SK-N-SH (cell line): ENCODE data around the gene CBX6. TPM values are rescaled to one million over a fixed set of nuclear protein-coding genes. Genes with fewer than 3 reads are reported as not detected.

Experiments used
- CTCF ChIA-PET: fragments of 300-600, 350-600 bp; formaldehyde crosslinking; extraction: SDS; loops from one replicate; lab custom pipeline; 2021; lab: Yijun Ruan, JAX
- POLR2A ChIA-PET: fragments of 350-600 bp; sonication (Branson Sonifier 250); formaldehyde crosslinking; extraction: SDS; loops from one replicate; lab custom pipeline; 2020; ENCODE audit warnings: antibody characterized with exemption, inconsistent platforms; lab: Yijun Ruan, JAX
- DNase-seq: peaks from one replicate; pipeline ENCODE4 v3.0.0; 2012
- H2AFZ ChIP-seq: fragments of 200-600 bp; sonication (generic); 2 replicates; pipeline ENCODE4 v1.8.1; 2016; ENCODE audit warnings: antibody characterized with exemption, mild to moderate bottlenecking, low read depth
- H3F3A ChIP-seq: fragments of 200-600 bp; sonication (generic); replicated peaks from 2 replicates; pipeline ENCODE3; 2016; ENCODE audit warnings: antibody characterized with exemption, mild to moderate bottlenecking; ENCODE audit not compliant: insufficient read depth
- H3K27ac ChIP-seq, 2 experiments: fragments of 200-500 bp in 1 of 2; fragments of 200-600 bp in 1 of 2; sonication (Bioruptor generic) in 1 of 2; sonication (generic), shearing (Covaris generic) in 1 of 2; 2 replicates each; pipeline versions ENCODE4 v1.5.1 to v1.6.1; 2014 to 2016; ENCODE audit warnings: low read depth in 2 of 2, inconsistent platforms in 1 of 2, low read length in 1 of 2, mild to moderate bottlenecking in 1 of 2, mixed read lengths in 1 of 2
- H3K27me3 ChIP-seq: fragments of 200-600 bp; sonication (generic), shearing (Covaris generic); 2 replicates; pipeline ENCODE4 v1.6.1; 2016; ENCODE audit warnings: mixed run types; ENCODE audit not compliant: insufficient read depth
- H3K36me3 ChIP-seq, 2 experiments: fragments of 200-500 bp in 1 of 2; fragments of 200-600 bp in 1 of 2; sonication (Bioruptor generic) in 1 of 2; sonication (generic) in 1 of 2; replicated peaks in 1 of 2; 2 replicates each; pipeline versions ENCODE3 to v1.5.1; 2014 to 2016; ENCODE audit warnings: low read length in 1 of 2, mild to moderate bottlenecking in 1 of 2; ENCODE audit not compliant: insufficient read depth in 2 of 2, control insufficient read depth in 1 of 2
- H3K4me1 ChIP-seq, 2 experiments: fragments of 200-500 bp in 1 of 2; fragments of 200-600 bp in 1 of 2; sonication (Bioruptor generic) in 1 of 2; sonication (generic), shearing (Covaris generic) in 1 of 2; 2 replicates each; pipeline versions ENCODE4 v1.5.1 to v1.6.1; 2014 to 2016; ENCODE audit warnings: low read depth in 1 of 2, low read length in 1 of 2, mixed run types in 1 of 2; ENCODE audit not compliant: insufficient read depth in 2 of 2, control insufficient read depth in 1 of 2
- H3K4me2 ChIP-seq: fragments of 200-600 bp; sonication (generic), shearing (Covaris generic); 2 replicates; pipeline ENCODE4 v1.6.1; 2017; ENCODE audit warnings: mixed run types
- H3K4me3 ChIP-seq, 2 experiments: fragments of 200-500 bp in 1 of 2; fragments of 200-600 bp in 1 of 2; sonication (Bioruptor generic) in 1 of 2; sonication (generic), shearing (Covaris generic) in 1 of 2; 2 replicates each; pipeline versions ENCODE4 v1.5.1 to v1.8.1; 2014 to 2016; ENCODE audit warnings: low read depth in 2 of 2, inconsistent platforms in 1 of 2, low read length in 1 of 2, mild to moderate bottlenecking in 1 of 2, mixed read lengths in 1 of 2, moderate library complexity in 1 of 2
- H3K79me2 ChIP-seq: fragments of 200-600 bp; sonication (generic); 2 replicates; pipeline ENCODE4 v1.8.1; 2017; ENCODE audit warnings: mild to moderate bottlenecking; ENCODE audit not compliant: insufficient read depth
- H3K9ac ChIP-seq: fragments of 200-600 bp; sonication (generic); 2 replicates; pipeline ENCODE4 v1.6.1; 2017; ENCODE audit warnings: mixed run types
- H3K9me2 ChIP-seq: fragments of 200-600 bp; sonication (generic); 2 replicates; pipeline ENCODE4 v1.6.1; 2017; ENCODE audit warnings: mixed run types
- H3K9me3 ChIP-seq: fragments of 200-600 bp; sonication (generic); 2 replicates; pipeline ENCODE4 v1.6.1; 2017; ENCODE audit warnings: mixed run types, mild to moderate bottlenecking, moderate library complexity
- H4K20me1 ChIP-seq: fragments of 200-600 bp; sonication (generic); 2 replicates; pipeline ENCODE4 v1.6.1; 2017; ENCODE audit warnings: mild to moderate bottlenecking, mixed run types; ENCODE audit not compliant: insufficient read depth
- ELF1 ChIP-seq: IDR thresholded peaks from 2 replicates; pipeline ENCODE4 v1.4.0; 2012
- FOSL2 ChIP-seq: IDR thresholded peaks from 2 replicates; pipeline ENCODE4 v1.4.0; 2012; ENCODE audit warnings: low read depth, mild to moderate bottlenecking, moderate library complexity, borderline replicate concordance
- GATA2 ChIP-seq: sonication (generic); formaldehyde crosslinking; IDR thresholded peaks from 2 replicates; pipeline ENCODE4 v1.5.0; 2020; ENCODE audit warnings: mild to moderate bottlenecking, missing genetic modification reagents
- MAX ChIP-seq: IDR thresholded peaks from 2 replicates; pipeline ENCODE4 v1.4.0; 2012; ENCODE audit warnings: low read depth
- MEF2A ChIP-seq: IDR thresholded peaks from 2 replicates; pipeline ENCODE4 v1.4.0; 2012; ENCODE audit warnings: low read depth, borderline replicate concordance
- NFIC ChIP-seq: IDR thresholded peaks from 2 replicates; pipeline ENCODE4 v1.4.0; 2012; ENCODE audit warnings: borderline replicate concordance
- POLR2AphosphoS5 ChIP-seq: IDR thresholded peaks from 2 replicates; pipeline ENCODE4 v1.6.1; 2012; ENCODE audit warnings: low read depth, low read length
- RXRA ChIP-seq: IDR thresholded peaks from 2 replicates; pipeline ENCODE4 v1.4.0; 2012; ENCODE audit warnings: low read depth, mild to moderate bottlenecking, borderline replicate concordance
- SIN3A ChIP-seq: IDR thresholded peaks from 2 replicates; pipeline ENCODE4 v1.6.1; 2012; ENCODE audit warnings: low read depth, mild to moderate bottlenecking, low read length, moderate library complexity, borderline replicate concordance
- SMC3 ChIP-seq: IDR thresholded peaks from 2 replicates; pipeline ENCODE4 v1.6.1; 2012; ENCODE audit warnings: low read depth, low read length, improper control_type of control experiment
- TAF1 ChIP-seq: IDR thresholded peaks from 2 replicates; pipeline ENCODE4 v1.6.1; 2012; ENCODE audit warnings: low read depth, mild to moderate bottlenecking, low read length, moderate library complexity, borderline replicate concordance
- TEAD4 ChIP-seq: IDR thresholded peaks from 2 replicates; pipeline ENCODE4 v1.4.0; 2012; ENCODE audit warnings: mild to moderate bottlenecking, borderline replicate concordance; ENCODE audit not compliant: insufficient read depth
- YY1 ChIP-seq: IDR thresholded peaks from 2 replicates; pipeline ENCODE4 v1.4.0; 2012; ENCODE audit warnings: low read depth, mild to moderate bottlenecking
- WGBS: methylation state at CpG from one replicate; pipeline ENCODE4 v1.1.6; 2017; ENCODE audit warnings: low lambda C conversion rate; 5-methylcytosine and 5-hydroxymethylcytosine counted together
- polyA plus RNA-seq, 3 experiments: library from polyadenylated mRNA; depleted of rRNA; stranded (reverse); fragments of >200 nt; gene quantifications; 2 replicates each; pipeline ENCODE4 v1.2.3, GENCODE V29; 2012
- TF ChIP-seq, protein P1 (sequence below): fragments of 150-350 bp; IDR thresholded peaks from 2 replicates; pipeline ENCODE4 v1.6.1; 2017; ENCODE audit warnings: antibody characterized with exemption, low read length, low read depth, borderline replicate concordance
- TF ChIP-seq, protein P2 (sequence below): IDR thresholded peaks from 2 replicates; pipeline ENCODE4 v1.6.1; 2012; ENCODE audit warnings: mild to moderate bottlenecking, low read depth, low read length, moderate library complexity

CBX6 gene
- polyA plus RNA-seq, 1 of the 3 experiments (the other 2 are of a cell fraction): 5.4 TPM

- no peak overlapping the region for H3K4me3 ChIP-seq
- H3K9me2 ChIP-seq: no peaks in the 10 kb centered on the region
- ChIA-PET CTCF (no interaction called here), POLR2A (no interaction called here)
- H3K9me3 ChIP-seq: no peaks in the 10 kb centered on the region; the same call in 1 of the 2 replicates
- TF ChIP-seq GATA2: no peak
- TF ChIP-seq POLR2AphosphoS5: no peak
- TF ChIP-seq NFIC: no peak
- no peaks in the 10 kb centered on the region for H3F3A ChIP-seq
- H2AFZ ChIP-seq: no peak overlapping the region
- peaks cover 0 to 4% of the 10 kb centered on the region in 2 experiments; a peak in 1 of 4 replicates for H3K4me1 ChIP-seq
- H4K20me1 ChIP-seq: no peaks in the 10 kb centered on the region
- H3K9ac ChIP-seq: no peak overlapping the region
- H3K36me3 ChIP-seq: no peaks in the 10 kb centered on the region
- H3K27me3 ChIP-seq: no peaks in the 10 kb centered on the region
- no peak for DNase-seq
- no peak overlapping the region for H3K27ac ChIP-seq
- no peak overlapping the region for H3K4me2 ChIP-seq
- H3K79me2 ChIP-seq: no peaks in the 10 kb centered on the region
- 7% methylated on average over 5 of the region's 5 CpGs for WGBS
Observed at GRCh38 chr22:38900677-38901076, 28.7 kb upstream of the CBX6 start.

- H3K9me3 ChIP-seq: no peaks in the 10 kb centered on the region
- no peak overlapping the region for H3K4me2 ChIP-seq
- no peak overlapping the region for H3K9ac ChIP-seq
- no peak overlapping the region for H3K4me3 ChIP-seq
- no peaks in the 10 kb centered on the region for H3K36me3 ChIP-seq
- H3K9me2 ChIP-seq: no peaks in the 10 kb centered on the region
- H3K4me1 ChIP-seq: no peaks in the 10 kb centered on the region
- DNase-seq: no peak
- 31% methylated on average over 8 of the region's 9 CpGs for WGBS
- ChIA-PET CTCF (interaction anchor here (1.6 kb wide), 1 partner anchor 21 kb away, joined by 5 read pairs; no protein-coding TSS in a partner anchor), POLR2A (no interaction called here)
- no peaks in the 10 kb centered on the region for H3F3A ChIP-seq
- TF ChIP-seq SIN3A (no peak), RXRA (no peak), ELF1 (no peak), TEAD4 (no peak), SMC3 (no peak)
- TF ChIP-seq, protein P1, sequence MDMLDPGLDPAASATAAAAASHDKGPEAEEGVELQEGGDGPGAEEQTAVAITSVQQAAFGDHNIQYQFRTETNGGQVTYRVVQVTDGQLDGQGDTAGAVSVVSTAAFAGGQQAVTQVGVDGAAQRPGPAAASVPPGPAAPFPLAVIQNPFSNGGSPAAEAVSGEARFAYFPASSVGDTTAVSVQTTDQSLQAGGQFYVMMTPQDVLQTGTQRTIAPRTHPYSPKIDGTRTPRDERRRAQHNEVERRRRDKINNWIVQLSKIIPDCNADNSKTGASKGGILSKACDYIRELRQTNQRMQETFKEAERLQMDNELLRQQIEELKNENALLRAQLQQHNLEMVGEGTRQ: no peak
- no peaks in the 10 kb centered on the region for H4K20me1 ChIP-seq
- no peak overlapping the region for H3K27ac ChIP-seq
- no peaks in the 10 kb centered on the region; the same call in 1 of the 2 replicates for H3K27me3 ChIP-seq
- H2AFZ ChIP-seq: no peak overlapping the region
- no peaks in the 10 kb centered on the region for H3K79me2 ChIP-seq
Observed at GRCh38 chr22:38891256-38891655, 19.2 kb upstream of the CBX6 start.

GRCh38 chr22:38890377-38890776, 18.4 kb upstream of the CBX6 start:
- CTCF ChIA-PET: interaction anchor here (1.6 kb wide), 1 partner anchor 20 kb away, joined by 5 read pairs; no protein-coding TSS in a partner anchor
- TF ChIP-seq MEF2A (no peak), MAX (no peak), FOSL2 (no peak), TAF1 (no peak), NFIC (no peak), ELF1 (no peak), YY1 (no peak), RXRA (no peak)
- TF ChIP-seq, protein P1: no peak
- TF ChIP-seq, protein P2, sequence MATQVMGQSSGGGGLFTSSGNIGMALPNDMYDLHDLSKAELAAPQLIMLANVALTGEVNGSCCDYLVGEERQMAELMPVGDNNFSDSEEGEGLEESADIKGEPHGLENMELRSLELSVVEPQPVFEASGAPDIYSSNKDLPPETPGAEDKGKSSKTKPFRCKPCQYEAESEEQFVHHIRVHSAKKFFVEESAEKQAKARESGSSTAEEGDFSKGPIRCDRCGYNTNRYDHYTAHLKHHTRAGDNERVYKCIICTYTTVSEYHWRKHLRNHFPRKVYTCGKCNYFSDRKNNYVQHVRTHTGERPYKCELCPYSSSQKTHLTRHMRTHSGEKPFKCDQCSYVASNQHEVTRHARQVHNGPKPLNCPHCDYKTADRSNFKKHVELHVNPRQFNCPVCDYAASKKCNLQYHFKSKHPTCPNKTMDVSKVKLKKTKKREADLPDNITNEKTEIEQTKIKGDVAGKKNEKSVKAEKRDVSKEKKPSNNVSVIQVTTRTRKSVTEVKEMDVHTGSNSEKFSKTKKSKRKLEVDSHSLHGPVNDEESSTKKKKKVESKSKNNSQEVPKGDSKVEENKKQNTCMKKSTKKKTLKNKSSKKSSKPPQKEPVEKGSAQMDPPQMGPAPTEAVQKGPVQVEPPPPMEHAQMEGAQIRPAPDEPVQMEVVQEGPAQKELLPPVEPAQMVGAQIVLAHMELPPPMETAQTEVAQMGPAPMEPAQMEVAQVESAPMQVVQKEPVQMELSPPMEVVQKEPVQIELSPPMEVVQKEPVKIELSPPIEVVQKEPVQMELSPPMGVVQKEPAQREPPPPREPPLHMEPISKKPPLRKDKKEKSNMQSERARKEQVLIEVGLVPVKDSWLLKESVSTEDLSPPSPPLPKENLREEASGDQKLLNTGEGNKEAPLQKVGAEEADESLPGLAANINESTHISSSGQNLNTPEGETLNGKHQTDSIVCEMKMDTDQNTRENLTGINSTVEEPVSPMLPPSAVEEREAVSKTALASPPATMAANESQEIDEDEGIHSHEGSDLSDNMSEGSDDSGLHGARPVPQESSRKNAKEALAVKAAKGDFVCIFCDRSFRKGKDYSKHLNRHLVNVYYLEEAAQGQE: no peak

More at GRCh38 chr22:38890377-38890776, 18.4 kb upstream of the CBX6 start:
- Histone ChIP-seq H3K9ac (no peak overlapping the region), H3K36me3 (no peaks in the 10 kb centered on the region), H3K9me2 (no peaks in the 10 kb centered on the region), H3K27ac (no peak overlapping the region), H3K27me3 (no peaks in the 10 kb centered on the region; the same call in 1 of the 2 replicates), H3K4me1 (no peaks in the 10 kb centered on the region), H3K4me2 (no peak overlapping the region), H2AFZ (no peak overlapping the region), H3K79me2 (no peaks in the 10 kb centered on the region), H3K9me3 (no peaks in the 10 kb centered on the region), H3K4me3 (no peak overlapping the region), H3F3A (no peaks in the 10 kb centered on the region), H4K20me1 (no peaks in the 10 kb centered on the region)
- POLR2A ChIA-PET: no interaction called here
- no peak for DNase-seq
- WGBS: 47% methylated on average over 5 of the region's 5 CpGs
